NCI-H146 treated with DMSO at 0.1 percent for 48 hours (cell line): ENCODE data around the gene TPP1.

Experiments used
- DNase-seq: peaks from one replicate; lab custom pipeline; 2025; ENCODE audit not compliant: unreplicated experiment; lab: John Stamatoyannopoulos, UW

TPP1 gene

DNA sequence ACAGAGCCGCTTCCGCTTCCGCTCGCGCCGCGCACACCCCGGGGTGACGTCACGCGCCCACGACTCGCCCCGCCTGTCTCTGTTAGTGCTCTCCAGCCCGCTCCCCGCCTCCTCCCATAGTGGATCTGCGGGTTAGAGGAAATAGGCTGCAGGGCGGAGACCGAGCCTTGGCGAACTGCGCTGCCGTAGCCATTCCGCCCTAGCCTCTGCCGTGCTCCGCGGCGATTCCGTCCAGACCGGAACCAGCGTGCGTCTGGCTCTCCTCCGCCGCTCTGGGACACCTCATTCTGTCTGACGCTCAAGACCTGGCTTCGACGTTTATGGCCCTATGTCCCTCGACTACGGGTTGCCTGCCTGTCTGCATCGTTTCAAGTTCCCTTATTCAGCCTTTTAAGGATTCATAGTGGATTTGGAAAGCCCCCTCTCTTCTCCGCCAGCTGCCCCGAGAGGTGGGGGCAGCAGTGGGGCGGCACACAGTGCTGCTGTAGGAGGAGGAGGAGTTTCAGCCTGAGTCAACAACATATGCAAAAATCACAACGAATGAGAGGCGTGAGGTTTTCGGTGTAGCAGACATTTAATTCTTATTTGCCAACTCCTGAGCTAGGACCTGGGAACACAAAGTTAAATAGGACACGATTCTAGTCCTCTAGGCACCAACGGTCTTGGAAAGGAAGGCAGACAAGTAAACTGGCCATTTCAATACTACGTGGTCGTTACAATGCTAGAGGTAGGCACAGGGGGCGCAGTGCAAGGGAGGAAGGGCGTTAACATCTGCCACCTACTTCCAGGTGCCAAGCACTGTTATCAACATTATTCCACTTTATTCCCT is 6.8 kb downstream of the TPP1 start, which contains the start of gene TAF10:
Gene TAF10 (minus strand): TSS at position 4 of the 829 bp plus-strand sequence. CDS start 27 bp downstream, outside the sequence.
- peak; percentile 89 for DNase-seq

DNA sequence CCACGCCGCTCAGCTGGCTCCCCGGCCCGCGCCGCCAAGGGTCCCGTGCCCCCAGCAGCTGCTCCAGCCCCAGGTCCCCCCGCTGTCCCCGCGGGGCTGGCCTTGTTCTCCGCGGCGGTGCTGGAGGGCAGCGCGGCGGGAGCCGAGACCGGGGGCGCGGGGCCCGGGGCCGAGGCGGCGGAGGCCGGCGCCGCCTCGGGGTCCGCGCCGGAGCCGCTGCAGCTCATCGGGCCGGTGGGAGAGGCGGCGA is 7.3 kb downstream of the TPP1 start:
- no peak for DNase-seq

DNA sequence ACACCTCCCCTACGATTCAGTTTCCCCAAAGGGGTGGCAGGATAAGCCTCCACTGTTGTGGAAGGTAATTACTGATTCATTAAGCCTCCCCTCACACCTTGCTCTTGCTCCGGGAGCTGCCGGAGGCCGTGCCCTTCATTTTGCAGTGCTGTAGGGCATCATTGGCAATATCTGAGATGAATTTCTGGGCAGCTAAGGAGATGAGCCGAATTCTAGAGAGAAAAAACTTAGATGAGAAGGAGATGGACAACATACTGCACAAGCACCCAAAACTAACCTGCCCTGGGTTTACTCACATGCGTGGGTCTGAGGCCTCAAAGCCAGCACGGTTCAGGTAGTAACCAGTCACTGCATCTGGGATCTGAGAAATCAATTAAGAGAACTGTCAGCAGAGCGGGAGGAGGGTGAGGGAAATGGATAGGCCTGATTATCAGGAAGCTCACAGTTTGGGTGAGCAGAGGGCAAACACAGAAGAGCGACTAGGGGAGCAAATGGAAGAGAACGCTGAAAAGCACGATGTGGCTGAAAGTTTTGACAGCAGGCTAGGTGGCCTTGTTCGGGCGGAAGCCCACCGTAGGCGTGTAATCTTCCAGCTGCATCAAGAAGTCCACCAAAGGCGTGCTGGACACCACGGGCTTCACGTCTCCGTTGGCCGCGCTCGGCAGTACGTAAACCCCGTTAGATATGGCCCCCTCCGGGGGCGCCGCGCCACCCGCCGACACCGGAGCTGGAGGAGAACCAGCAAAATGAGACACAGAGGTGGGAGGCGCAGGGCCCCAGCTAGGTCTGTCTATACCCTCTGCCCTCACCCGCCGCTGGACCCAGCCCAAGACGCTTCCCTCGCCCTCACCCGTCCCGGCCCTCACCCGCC is 7.9 kb downstream of the TPP1 start:
- DNase-seq: no peak

DNA sequence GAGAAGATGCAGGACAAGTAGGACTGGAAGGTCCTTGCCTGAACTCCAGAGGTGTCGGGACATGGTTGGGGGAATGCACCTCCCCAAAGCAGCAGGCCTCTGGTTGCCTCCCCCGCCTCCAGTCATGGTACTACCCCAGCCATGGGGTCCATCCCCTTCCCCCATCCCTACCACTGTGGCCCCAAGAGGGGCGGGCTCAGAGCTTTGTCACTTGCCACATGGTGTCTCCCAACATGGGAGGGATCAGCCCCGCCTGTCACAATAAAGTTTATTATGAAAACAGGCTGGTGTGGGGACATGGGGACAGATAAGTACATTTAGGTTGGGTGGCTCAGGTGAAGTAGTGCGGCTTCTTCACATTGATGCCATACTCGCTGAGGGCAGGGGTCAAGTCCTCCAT is 8.6 kb downstream of the TPP1 start:
- no peak for DNase-seq

DNA sequence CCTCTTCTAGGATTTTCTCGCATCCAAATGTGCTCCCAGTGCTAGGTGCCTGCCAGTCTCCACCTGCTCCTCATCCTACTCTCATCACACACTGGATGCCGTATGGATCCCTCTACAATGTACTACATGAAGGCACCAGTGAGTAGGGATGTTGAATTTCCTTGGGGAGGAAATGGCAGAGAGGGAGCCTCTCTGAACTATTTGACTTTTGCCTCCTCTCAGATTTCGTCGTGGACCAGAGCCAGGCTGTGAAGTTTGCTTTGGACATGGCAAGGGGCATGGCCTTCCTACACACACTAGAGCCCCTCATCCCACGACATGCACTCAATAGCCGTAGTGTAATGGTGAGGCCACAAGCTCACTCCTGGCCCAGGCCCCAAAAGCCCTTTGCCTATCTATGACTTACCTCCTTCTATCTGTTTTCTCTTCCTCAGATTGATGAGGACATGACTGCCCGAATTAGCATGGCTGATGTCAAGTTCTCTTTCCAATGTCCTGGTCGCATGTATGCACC is 9.7 kb downstream of the TPP1 start:
- no peak for DNase-seq

DNA sequence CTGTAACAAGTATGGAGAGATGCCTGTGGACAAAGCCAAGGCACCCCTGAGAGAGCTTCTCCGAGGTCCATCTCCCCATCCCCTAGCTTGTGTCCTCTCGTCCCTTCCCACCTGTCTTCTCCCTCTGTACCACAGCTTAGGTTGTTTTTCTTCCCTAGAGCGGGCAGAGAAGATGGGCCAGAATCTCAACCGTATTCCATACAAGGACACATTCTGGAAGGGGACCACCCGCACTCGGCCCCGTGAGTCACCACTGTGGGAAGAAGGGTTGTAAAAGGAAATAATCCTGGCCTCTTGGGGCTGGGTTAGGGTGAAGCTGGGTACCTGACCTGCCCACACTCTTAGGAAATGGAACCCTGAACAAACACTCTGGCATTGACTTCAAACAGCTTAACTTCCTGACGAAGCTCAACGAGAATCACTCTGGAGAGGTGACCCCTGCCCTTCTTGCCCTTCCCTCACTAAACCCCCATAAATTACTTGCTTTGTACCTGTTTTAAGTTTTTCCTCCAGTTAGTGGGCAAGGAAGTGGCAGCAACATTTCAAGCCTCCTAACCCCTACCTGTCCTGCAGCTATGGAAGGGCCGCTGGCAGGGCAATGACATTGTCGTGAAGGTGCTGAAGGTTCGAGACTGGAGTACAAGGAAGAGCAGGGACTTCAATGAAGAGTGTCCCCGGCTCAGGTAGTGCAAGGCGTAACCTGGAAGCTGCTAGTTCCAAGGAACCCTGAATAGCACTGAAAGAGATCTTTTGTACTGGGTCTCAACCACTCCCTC is 10.3 kb downstream of the TPP1 start:
- DNase-seq: no peak

DNA sequence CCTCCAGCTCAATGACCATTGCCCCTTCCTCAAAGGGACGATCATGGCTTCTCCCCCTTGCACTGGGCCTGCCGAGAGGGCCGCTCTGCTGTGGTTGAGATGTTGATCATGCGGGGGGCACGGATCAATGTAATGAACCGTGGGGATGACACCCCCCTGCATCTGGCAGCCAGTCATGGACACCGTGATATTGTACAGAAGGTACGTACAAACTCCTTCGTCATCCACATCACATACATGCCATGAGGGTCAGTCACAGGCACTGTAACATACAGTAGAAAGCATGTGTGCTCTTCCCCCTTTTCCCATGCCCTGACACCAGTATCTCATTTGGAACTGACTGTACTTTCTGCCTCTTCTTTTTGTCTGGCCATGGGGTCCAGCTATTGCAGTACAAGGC is 11.2 kb downstream of the TPP1 start:
- no peak for DNase-seq

DNA sequence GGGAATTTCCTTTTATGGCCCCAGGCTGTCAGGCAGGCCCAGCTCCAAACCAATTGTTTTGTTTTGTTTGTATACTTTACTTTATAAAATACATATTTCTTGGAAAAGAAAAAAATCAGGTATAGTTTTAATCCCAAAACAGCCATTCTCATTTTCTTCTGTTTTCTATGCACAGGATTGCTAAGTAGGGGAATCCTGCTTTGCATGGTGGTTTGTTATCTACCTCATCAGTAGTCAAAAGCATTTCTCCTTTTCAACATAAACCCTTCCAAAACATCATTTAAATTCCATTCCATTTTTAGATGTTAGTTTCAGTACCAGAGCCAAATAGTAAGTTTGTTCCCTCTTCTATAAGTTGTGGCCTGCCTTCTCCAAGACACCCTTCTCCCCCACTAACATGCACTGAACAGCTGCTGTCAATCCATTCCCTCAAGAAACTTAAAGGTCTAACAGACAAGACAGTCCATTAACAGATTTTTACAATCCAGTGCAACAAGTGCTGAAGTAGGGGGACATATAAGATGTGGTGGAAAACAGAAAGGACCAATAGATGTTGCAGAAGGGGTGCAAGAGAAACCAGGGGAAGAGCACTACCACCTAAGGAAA is 11.9 kb downstream of the TPP1 start:
- DNase-seq: no peak

DNA sequence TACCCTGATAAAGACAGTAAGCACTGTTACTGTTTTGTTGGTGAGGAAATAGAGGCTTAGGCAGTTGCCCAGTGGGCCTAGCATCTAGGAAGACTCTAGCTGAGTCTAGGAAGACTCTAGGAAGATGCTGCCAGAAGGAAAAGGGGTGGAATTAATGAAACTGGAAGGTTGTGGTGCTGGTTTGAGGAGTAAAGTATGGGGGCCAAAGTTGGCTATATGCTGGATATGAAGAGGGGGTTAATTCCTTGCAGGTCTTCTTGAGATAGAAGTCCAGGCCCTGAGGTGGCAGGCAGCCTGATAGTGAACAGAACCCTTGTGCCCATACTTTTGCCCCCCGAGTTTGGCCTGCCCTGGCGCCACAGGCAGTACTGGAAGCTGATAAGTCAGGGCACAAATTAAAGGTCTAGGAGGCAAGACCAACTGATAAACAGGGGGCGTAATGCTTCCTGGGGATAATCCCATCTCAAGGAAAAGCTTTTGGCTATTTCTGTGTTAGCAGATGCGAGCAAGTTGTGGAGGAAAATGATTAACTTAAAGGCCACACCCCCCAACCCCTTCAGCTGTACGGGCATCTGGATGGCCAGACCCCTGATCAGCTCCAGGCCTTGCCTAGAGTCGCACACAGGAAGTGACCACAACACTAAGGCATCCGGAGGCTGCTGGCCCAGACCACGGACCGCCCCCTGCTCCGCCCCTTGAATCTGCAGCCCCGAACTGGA is 12.6 kb downstream of the TPP1 start:
- DNase-seq: no peak

DNA sequence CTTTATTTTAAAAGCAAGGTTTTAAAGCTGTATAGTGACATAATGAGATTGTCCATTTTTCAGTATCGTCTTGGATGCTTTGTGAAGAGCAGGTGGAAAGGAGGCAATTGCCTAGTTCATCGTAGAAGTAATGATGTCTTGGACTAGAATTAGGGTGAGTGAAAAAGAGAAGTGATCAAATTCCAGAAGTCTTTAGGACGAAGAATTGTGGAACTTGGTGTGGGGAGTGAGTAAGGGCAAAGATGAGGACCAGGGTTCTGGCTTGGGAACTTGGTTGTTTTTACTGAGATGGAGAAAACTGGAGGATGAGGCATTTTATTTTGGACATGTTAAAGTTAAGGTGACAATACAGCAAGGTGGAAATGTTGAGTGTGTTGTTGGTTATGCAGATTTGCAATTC is 14.4 kb downstream of the TPP1 start:
- DNase-seq: no peak

DNA sequence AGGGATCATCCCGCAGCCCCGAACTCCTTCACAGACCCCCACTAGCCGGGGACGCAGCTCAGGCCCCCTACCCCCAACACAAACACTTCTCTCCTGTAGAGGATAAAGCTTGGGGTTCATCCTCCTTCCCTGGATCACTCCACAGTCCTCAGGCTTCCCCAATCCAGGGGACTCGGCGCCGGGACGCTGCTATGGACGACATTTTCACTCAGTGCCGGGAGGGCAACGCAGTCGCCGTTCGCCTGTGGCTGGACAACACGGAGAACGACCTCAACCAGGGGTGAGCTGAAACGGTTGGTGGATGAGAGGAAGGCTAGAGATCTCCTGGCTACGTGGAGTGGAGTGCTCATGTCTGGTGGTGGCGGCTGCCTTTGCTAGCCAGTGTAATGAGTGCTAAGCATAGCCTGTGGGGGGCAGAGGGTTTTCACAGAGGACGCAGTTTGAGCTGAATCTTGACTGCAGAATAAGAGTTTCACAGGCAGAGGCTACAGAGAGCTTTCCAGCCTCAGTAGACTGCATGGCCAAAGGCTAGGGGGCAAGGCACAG is 15.1 kb downstream of the TPP1 start:
- no peak for DNase-seq

DNA sequence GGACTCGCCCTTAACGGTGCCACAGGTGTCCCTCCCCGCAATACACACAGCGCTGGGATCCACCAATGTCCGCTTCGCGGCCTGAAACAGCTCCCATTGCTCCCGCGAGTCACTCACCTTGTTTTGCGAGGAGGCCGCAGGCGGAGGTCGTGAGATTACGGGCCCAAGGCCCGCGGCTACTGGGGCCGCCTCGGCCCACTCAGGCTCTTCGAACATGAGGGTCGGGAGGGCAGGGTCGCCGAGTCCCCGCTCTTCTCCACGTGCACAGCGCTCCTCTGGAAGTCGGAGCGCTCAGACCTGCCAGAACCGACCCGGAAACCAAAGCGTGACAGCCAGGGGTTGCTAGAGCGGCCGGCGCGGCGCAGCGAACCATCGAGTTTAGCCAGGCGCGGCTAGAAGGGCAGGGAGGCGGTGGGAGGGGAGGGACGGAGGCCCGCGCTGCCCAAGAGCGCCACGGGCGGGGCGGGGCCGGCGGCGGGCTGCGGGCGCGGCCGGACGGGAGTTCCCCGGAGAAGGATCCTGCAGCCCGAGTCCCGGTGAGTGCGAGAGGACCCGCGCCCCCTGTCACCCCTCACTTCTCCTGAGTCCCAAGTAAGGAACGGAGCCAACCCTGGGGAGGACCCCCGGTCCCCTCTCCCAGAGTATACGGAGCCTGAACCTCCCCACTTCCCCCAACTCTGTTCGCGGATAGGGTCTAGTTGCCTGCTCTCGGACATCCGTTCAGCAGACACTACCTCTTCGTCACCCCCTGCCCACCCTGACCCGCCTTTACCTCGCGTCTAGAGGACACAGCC is 15.7 kb downstream of the TPP1 start, which contains the start of the genes ILK and RRP8:
Gene ILK (plus strand): TSS at position 488 of the 794 bp plus-strand sequence. CDS start 498 bp downstream, outside the sequence.
Gene RRP8 (minus strand): TSS at position 330 of the 794 bp plus-strand sequence. CDS start 114 bp downstream, at position 216.
- DNase-seq: peak; percentile 77

DNA sequence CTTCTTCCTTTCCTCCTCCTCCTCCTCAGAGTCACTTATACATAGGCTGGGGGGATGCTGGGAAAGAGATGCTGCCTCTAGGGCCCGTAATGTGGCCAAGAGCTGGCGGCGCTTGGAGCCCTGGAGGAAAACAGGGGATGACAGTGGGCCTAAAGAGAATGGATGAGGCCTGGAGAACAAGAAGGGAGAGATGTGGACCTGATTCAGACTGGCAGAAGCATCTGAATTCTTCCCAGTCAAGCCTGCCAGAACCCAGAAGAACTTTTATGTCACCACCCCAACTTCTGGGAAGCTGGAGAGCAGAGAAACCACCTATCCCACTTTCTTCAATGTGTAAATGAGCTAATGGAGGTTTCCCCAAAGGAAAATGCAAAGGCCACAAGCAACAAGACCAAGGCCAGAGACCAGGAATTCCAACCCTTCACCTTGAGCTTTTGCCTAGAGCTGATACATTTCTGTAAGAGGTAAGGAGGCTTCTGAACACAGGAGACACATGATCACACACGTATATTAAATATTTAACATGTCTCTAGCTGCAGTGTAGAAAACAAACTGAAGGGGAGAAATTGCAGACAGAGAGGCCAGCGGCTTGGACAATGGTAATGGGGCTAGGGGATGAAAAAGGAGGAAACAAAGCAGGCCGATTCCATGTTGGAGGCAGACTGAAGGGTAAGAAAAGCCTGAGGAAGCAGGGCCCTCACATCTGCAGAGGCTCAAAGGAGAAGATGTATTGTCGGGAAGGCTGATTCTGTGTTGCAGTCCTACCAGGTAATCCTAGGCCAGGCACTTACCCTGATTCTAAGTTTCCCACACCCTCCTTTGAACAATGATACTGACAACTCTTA is 16.9 kb downstream of the TPP1 start:
- no peak for DNase-seq

DNA sequence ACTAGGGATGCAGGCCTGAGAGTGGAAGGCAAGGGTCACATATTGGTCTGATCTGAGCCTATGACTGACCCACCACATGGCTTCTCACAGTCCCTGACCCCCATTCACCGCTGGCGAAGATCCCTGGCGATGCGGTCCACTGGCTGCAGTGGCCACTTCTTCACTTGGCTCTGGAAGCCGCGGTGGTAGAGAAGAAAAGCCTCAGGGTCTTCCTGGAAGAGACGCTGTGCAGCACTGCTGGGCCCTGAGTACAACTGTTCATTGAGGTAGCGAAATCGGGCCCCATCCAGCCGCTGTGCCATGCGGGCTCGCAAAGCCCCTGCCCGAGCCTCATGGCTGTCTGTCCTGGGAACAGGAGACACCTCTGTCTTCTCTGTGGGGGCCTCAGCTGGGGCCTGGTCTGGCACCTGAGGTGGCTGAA is 18.2 kb downstream of the TPP1 start:
- no peak for DNase-seq

DNA sequence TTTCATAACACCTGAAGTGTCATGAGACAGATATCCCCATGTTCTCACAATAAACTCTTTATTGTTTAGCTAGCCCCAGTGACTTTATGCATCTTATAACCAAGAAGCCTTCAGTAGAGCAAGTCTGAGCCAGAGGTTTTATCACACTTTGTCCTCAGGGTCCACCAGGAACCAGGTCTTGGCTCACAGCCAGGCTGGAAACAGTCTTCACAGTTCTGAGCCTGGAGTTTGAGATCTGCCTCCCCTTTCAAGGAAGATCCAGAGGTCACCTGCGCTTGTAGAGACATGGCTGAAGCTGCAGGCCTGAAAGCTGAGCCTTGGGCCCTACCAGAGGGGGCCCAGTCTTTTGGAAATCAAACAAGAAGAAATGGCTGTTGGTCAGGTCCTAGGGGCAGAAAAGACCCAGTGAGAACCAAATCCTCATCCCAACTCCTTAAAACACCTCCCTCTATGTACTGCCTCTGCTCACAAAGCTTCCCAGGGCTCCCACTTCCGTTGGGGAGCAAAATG is 19.3 kb downstream of the TPP1 start:
- DNase-seq: no peak

DNA sequence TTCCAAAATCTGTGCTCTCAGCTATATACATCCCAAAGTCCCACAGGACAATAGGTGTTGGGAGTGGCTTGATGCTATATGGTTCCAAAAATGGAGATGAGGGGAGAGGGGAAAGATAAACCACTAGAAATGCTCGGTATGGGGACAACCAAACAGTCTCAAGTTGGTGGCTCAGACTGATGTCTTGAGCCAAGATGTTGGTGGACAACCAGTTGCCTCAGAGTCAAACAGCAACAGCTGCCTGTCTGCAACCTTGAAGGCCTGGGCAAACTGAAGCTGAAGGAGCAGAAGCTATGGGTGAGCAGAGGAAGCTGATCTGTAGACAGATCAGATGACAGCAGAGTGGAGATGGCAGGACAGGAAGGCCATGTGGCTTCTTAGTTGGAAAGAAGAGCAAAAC is 19.8 kb downstream of the TPP1 start:
- DNase-seq: no peak

DNA sequence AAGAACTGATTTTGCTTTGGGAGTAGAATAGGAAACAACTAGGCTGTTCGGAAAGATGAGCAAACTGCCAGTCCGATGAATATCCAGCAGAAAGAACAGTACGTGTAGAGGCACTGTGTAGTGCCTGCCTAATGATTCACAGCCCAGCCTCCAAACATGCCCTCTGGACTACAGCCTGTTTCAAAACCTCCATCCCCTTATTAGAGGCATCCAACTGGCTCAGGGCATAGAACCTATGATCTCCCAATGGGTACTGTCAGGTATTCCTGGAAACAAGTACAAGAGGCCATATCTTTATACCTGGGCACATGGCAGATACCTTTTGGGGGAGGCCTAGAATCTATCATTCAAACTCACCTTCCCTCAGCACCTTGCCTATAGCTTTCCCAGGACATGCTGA is 20.7 kb downstream of the TPP1 start:
- no peak for DNase-seq
